H9 (cell line): ENCODE measurements around the gene PHACTR4. TPM values are rescaled to one million over a fixed set of nuclear protein-coding genes. Genes with fewer than 3 reads are reported as not detected.
"Not testable (repeated sequence)": the region's sequence is repeated elsewhere in the genome, so short reads cannot be mapped to it uniquely, and the experiment has no call there.

Source experiments
- DNase-seq: peaks from one replicate; pipeline ENCODE4 v3.0.0-alpha.2; 2017
- H2AFZ ChIP-seq: one replicate; pipeline ENCODE4 v1.6.1; 2013; ENCODE audit warnings: mild to moderate bottlenecking, low read length, control low read depth, moderate library complexity
- H2AK5ac ChIP-seq: 2 replicates; pipeline ENCODE4 v1.6.1; 2013; ENCODE audit warnings: low read length, control low read depth, mixed read lengths; ENCODE audit not compliant: insufficient read length
- H2BK120ac ChIP-seq: one replicate; pipeline ENCODE4 v1.6.1; 2013; ENCODE audit warnings: low read depth, mild to moderate bottlenecking, low read length, control low read depth, inconsistent platforms; ENCODE audit not compliant: poor library complexity, severe bottlenecking
- H2BK12ac ChIP-seq: 2 replicates; pipeline ENCODE4 v1.6.1; 2013; ENCODE audit warnings: low read length, control low read depth, mixed read lengths, low read depth; ENCODE audit not compliant: insufficient read length
- H2BK15ac ChIP-seq: 2 replicates; pipeline ENCODE4 v1.6.1; 2013; ENCODE audit warnings: low read depth, low read length, control low read depth
- H2BK20ac ChIP-seq: one replicate; pipeline ENCODE4 v1.6.1; 2013; ENCODE audit warnings: low read depth, mild to moderate bottlenecking, low read length, control low read depth, inconsistent platforms; ENCODE audit not compliant: poor library complexity, severe bottlenecking
- H2BK5ac ChIP-seq: 2 replicates; pipeline ENCODE4 v1.6.1; 2013; ENCODE audit warnings: low read length, control low read depth, mixed read lengths; ENCODE audit not compliant: insufficient read length
- H3K14ac ChIP-seq: 2 replicates; pipeline ENCODE4 v1.6.1; 2013; ENCODE audit warnings: low read length, control low read depth; ENCODE audit not compliant: insufficient read depth
- H3K18ac ChIP-seq: 2 replicates; pipeline ENCODE4 v1.6.1; 2013; ENCODE audit warnings: low read depth, mild to moderate bottlenecking, mixed read lengths, low read length, control low read depth; ENCODE audit not compliant: insufficient read length
- H3K23ac ChIP-seq: 2 replicates; pipeline ENCODE4 v1.6.1; 2013; ENCODE audit warnings: low read length, control low read depth, mixed read lengths, low read depth; ENCODE audit not compliant: insufficient read length
- H3K23me2 ChIP-seq: 2 replicates; pipeline ENCODE4 v1.6.1; 2013; ENCODE audit warnings: low read depth, mild to moderate bottlenecking, mixed read lengths, low read length, control low read depth; ENCODE audit not compliant: insufficient read length, poor library complexity, severe bottlenecking
- H3K27ac ChIP-seq: 2 replicates; pipeline ENCODE4 v1.5.1; 2013; ENCODE audit warnings: low read length, control low read depth, mixed read lengths, low read depth; ENCODE audit not compliant: insufficient read length
- H3K27me3 ChIP-seq: 2 replicates; pipeline ENCODE4 v1.6.1; 2013; ENCODE audit warnings: low read length, control low read depth, inconsistent platforms; ENCODE audit not compliant: insufficient read depth
- H3K4ac ChIP-seq: 2 replicates; pipeline ENCODE4 v1.6.1; 2013; ENCODE audit warnings: low read depth, mild to moderate bottlenecking, control low read depth, inconsistent platforms, low read length, moderate library complexity
- H3K4me1 ChIP-seq: 2 replicates; pipeline ENCODE4 v1.6.1; 2013; ENCODE audit warnings: low read length, control low read depth, inconsistent platforms; ENCODE audit not compliant: insufficient read depth
- H3K4me2 ChIP-seq: 2 replicates; pipeline ENCODE4 v1.6.1; 2013; ENCODE audit warnings: low read length, control low read depth, mixed read lengths; ENCODE audit not compliant: insufficient read length, insufficient read depth
- H3K56ac ChIP-seq: 2 replicates; pipeline ENCODE4 v1.6.1; 2013; ENCODE audit warnings: low read depth, mild to moderate bottlenecking, mixed read lengths, low read length, control low read depth; ENCODE audit not compliant: insufficient read length
- H3K79me1 ChIP-seq: 2 replicates; pipeline ENCODE4 v1.6.1; 2013; ENCODE audit warnings: low read depth, mild to moderate bottlenecking, moderate library complexity, low read length, control low read depth, inconsistent platforms; ENCODE audit not compliant: insufficient read depth, poor library complexity, severe bottlenecking
- H3K79me2 ChIP-seq: 2 replicates; pipeline ENCODE4 v1.6.1; 2013; ENCODE audit warnings: low read length, control low read depth, inconsistent platforms; ENCODE audit not compliant: insufficient read depth
- H3K9ac ChIP-seq: 2 replicates; pipeline ENCODE4 v1.6.1; 2013; ENCODE audit warnings: low read length, control low read depth, mixed read lengths; ENCODE audit not compliant: insufficient read length; ENCODE audit errors: extremely low read depth
- H3K9me3 ChIP-seq: one replicate; pipeline ENCODE4 v1.6.1; 2013; ENCODE audit warnings: low read depth, low read length, inconsistent platforms; ENCODE audit not compliant: control insufficient read depth
- H3T11ph ChIP-seq: one replicate; pipeline ENCODE4 v1.6.1; 2013; ENCODE audit warnings: mild to moderate bottlenecking, low read length, control low read depth, inconsistent platforms
- H4K20me1 ChIP-seq: one replicate; pipeline ENCODE4 v1.6.1; 2013; ENCODE audit not compliant: control insufficient read depth, insufficient read length, insufficient read depth
- H4K5ac ChIP-seq: 2 replicates; pipeline ENCODE4 v1.6.1; 2013; ENCODE audit warnings: low read depth, mild to moderate bottlenecking, mixed read lengths, low read length, control low read depth; ENCODE audit not compliant: insufficient read length
- H4K8ac ChIP-seq: replicated peaks from 2 replicates; pipeline ENCODE4 v1.6.1; 2013; ENCODE audit warnings: low read length, control low read depth, mixed read lengths, low read depth; ENCODE audit not compliant: insufficient read length
- H4K91ac ChIP-seq: 2 replicates; pipeline ENCODE4 v1.6.1; 2013; ENCODE audit warnings: low read depth, mild to moderate bottlenecking, moderate library complexity, mixed read lengths, low read length, control low read depth; ENCODE audit not compliant: insufficient read length
- H3K27ac Mint-ChIP-seq, 3 experiments: 2 replicates in 2 of 3; 3 replicates in 1 of 3; pipeline ENCODE4 v1.8.0; 2020 to 2021; ENCODE audit warnings: mixed read lengths in 3 of 3, mild to moderate bottlenecking in 1 of 3, moderate library complexity in 1 of 3
- H3K27me3 Mint-ChIP-seq: 2 replicates; pipeline ENCODE4 v1.8.0; 2021; ENCODE audit warnings: low read depth, mild to moderate bottlenecking, moderate library complexity, mixed read lengths
- H3K36me3 Mint-ChIP-seq, 3 experiments: 2 replicates in 2 of 3; 3 replicates in 1 of 3; pipeline ENCODE4 v1.8.0; 2020 to 2021; ENCODE audit warnings: low read depth in 3 of 3, mixed read lengths in 3 of 3; ENCODE audit not compliant: insufficient read depth in 1 of 3
- H3K4me1 Mint-ChIP-seq, 2 experiments: 2 replicates each; pipeline ENCODE4 v1.8.0; 2020; ENCODE audit warnings: mixed read lengths in 2 of 2
- H3K4me3 Mint-ChIP-seq, 2 experiments: 2 replicates in 1 of 2; 3 replicates in 1 of 2; pipeline ENCODE4 v1.8.0; 2020 to 2021; ENCODE audit warnings: mild to moderate bottlenecking in 2 of 2, mixed read lengths in 2 of 2, moderate library complexity in 1 of 2
- H3K9me3 Mint-ChIP-seq, 2 experiments: 2 replicates in 1 of 2; 3 replicates in 1 of 2; pipeline ENCODE4 v1.8.0; 2020; ENCODE audit warnings: mild to moderate bottlenecking in 2 of 2, mixed read lengths in 2 of 2, moderate library complexity in 1 of 2
- CTCF ChIP-seq: fragments of 200-600 bp; sonication (generic); conservative IDR thresholded peaks from 3 replicates; pipeline ENCODE4 v1.8.0; 2021; ENCODE audit warnings: antibody characterized with exemption, mild to moderate bottlenecking
- WGBS: extraction: QIAGEN DNeasy Blood & Tissue Kit; methylation state at CpG from one replicate; pipeline ENCODE4 v1.1.7; 2013; ENCODE audit warnings: missing lambda C conversion rate, low lambda C conversion rate, mixed read lengths; ENCODE audit not compliant: insufficient read length; ENCODE audit errors: extremely low coverage; 5-methylcytosine and 5-hydroxymethylcytosine counted together
- total RNA-seq: library from RNA; stranded (reverse); gene quantifications from 2 replicates; pipeline ENCODE4 v1.2.1, GENCODE V29; 2021

Gene PHACTR4
- total RNA-seq, 1 experiment from 2014 or later: 54.0 TPM

GRCh38 chr1:28374297-28374696 is 4.8 kb downstream of the PHACTR4 start:
- Mint-ChIP-seq H3K9me3 (no peaks in the 10 kb centered on the region), H3K4me1 (peaks cover 15 to 19% of the 10 kb centered on the region in 2 experiments), H3K4me3 (no peak overlapping the region), H3K27me3 (no peaks in the 10 kb centered on the region), H3K36me3 (peaks cover 6 to 17% (median 15%) of the 10 kb centered on the region in 3 experiments; a peak in 6 of 7 replicates), H3K27ac (peak overlapping the region in 1 of 3 experiments; percentile 73; a peak in 2 of 7 replicates)
- Histone ChIP-seq H2AFZ (no peak overlapping the region), H2BK120ac (no peak overlapping the region), H2BK5ac (no peak overlapping the region), H4K20me1 (no peaks in the 10 kb centered on the region), H3K23ac (no peak overlapping the region), H2BK12ac (no peak overlapping the region), H3K18ac (no peak overlapping the region), H3K27ac (no peak overlapping the region), H4K91ac (no peak overlapping the region), H3K56ac (no peak overlapping the region), H4K5ac (no peak overlapping the region), H2BK15ac (no peak overlapping the region), H3T11ph (no peak overlapping the region), H3K79me1 (no peaks in the 10 kb centered on the region), H3K4ac (no peak overlapping the region), H3K23me2 (no peaks in the 10 kb centered on the region), H3K9ac (no peak overlapping the region), H2BK20ac (no peak overlapping the region), H2AK5ac (no peak overlapping the region), H3K79me2 (peaks cover 22% of the 10 kb centered on the region; the same call in 1 of the 2 replicates), H3K4me1 (no peaks in the 10 kb centered on the region), H3K14ac (no peak overlapping the region), H3K4me2 (no peak overlapping the region), H3K27me3 (no peaks in the 10 kb centered on the region), H4K8ac (no peak overlapping the region), H3K9me3 (no peaks in the 10 kb centered on the region)
- no CpG with 5 or more reads among the region's 2 CpGs for WGBS
- DNase-seq: no peak
- TF ChIP-seq CTCF: no peak

DNA sequence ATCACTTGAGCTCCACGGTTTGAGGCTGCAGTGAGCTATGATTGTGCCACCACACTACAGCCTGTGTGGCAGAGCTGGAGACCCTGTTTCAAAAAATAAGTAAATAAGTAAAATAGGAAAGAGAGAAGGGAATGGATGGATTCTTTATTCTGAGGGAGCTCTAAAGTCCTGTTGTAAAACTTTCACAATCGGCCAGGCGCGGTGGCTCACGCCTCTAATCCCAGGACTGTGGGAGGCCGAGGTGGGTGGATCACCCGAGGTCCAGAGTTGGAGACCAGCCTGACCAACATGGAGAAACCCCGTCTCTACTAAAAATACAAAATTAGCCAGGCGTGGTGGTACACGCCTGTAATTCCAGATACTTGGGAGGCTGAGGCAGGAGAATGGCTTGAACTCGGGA is 6.1 kb downstream of the PHACTR4 start:
- H2BK5ac ChIP-seq, H3K4me1 ChIP-seq, H4K91ac ChIP-seq, H4K20me1 ChIP-seq, H2BK15ac ChIP-seq, H3T11ph ChIP-seq, H3K4me3 Mint-ChIP-seq, H3K9ac ChIP-seq, H4K5ac ChIP-seq, H4K8ac ChIP-seq, H3K4ac ChIP-seq, H2BK120ac ChIP-seq, H2AK5ac ChIP-seq, H3K27ac ChIP-seq, H3K9me3 ChIP-seq, H3K14ac ChIP-seq, DNase-seq, H3K4me2 ChIP-seq, H3K23ac ChIP-seq, H3K23me2 ChIP-seq, H3K27me3 Mint-ChIP-seq, H2BK12ac ChIP-seq, H3K56ac ChIP-seq, H3K18ac ChIP-seq, H2BK20ac ChIP-seq, H3K27me3 ChIP-seq, H3K79me1 ChIP-seq, H3K9me3 Mint-ChIP-seq, H2AFZ ChIP-seq: not testable (repeated sequence)
- Mint-ChIP-seq H3K4me1 (peaks cover 13 to 16% of the 10 kb centered on the region in 2 experiments), H3K27ac (peak overlapping the region in 2 of 3 experiments; percentile 34 to 60; a peak in 1 of 7 replicates), H3K36me3 (peaks cover 6 to 19% (median 18%) of the 10 kb centered on the region in 3 experiments; a peak in 6 of 7 replicates)
- H3K79me2 ChIP-seq: peaks cover 22% of the 10 kb centered on the region; the same call in 1 of the 2 replicates
- WGBS: no CpG with 5 or more reads among the region's 11 CpGs
